GM21515 (cell line): ENCODE data around the gene HS3ST3A1.

Experiments
- ATAC-seq: cut with Tn5 transposase; IDR thresholded peaks from one replicate; pipeline ENCODE4 v1.9.1; 2021; ENCODE audit not compliant: unreplicated experiment

The HS3ST3A1 gene

GRCh38 chr17:13457783-13458182 is 143.9 kb downstream of the HS3ST3A1 start:
- no peak for ATAC-seq
